Activated T-cell treated with anti-CD3 and anti-CD28 coated beads, Interleukin-2, amount 50 U/mL, for 24 hours (primary cell): ENCODE data around the gene SLFN11.
A peak's percentile ranks its signal among the peaks of the same experiment; 100 is the strongest.
"Not testable (repeated sequence)": the region's sequence is repeated elsewhere in the genome, so short reads cannot be mapped to it uniquely, and the experiment has no call there.

ENCODE experiments used
- DNase-seq: peaks from one replicate; pipeline ENCODE4 v3.0.0-alpha.2; 2020
- H3K27ac Mint-ChIP-seq: 2 replicates; pipeline ENCODE4 v1.8.0; 2020; ENCODE audit warnings: mild to moderate bottlenecking, mixed read lengths
- H3K27me3 Mint-ChIP-seq: 2 replicates; pipeline ENCODE4 v1.8.0; 2020; ENCODE audit warnings: mixed read lengths
- H3K36me3 Mint-ChIP-seq: 2 replicates; pipeline ENCODE4 v1.8.0; 2020; ENCODE audit warnings: low read depth, mixed read lengths
- H3K4me1 Mint-ChIP-seq: 2 replicates; pipeline ENCODE4 v1.8.0; 2020; ENCODE audit warnings: low read depth, mixed read lengths
- H3K4me3 Mint-ChIP-seq: 2 replicates; pipeline ENCODE4 v1.8.0; 2020; ENCODE audit warnings: mild to moderate bottlenecking, moderate library complexity, mixed read lengths
- H3K9me3 Mint-ChIP-seq: 2 replicates; pipeline ENCODE4 v1.8.0; 2020; ENCODE audit warnings: mixed read lengths

Gene SLFN11, protein sequence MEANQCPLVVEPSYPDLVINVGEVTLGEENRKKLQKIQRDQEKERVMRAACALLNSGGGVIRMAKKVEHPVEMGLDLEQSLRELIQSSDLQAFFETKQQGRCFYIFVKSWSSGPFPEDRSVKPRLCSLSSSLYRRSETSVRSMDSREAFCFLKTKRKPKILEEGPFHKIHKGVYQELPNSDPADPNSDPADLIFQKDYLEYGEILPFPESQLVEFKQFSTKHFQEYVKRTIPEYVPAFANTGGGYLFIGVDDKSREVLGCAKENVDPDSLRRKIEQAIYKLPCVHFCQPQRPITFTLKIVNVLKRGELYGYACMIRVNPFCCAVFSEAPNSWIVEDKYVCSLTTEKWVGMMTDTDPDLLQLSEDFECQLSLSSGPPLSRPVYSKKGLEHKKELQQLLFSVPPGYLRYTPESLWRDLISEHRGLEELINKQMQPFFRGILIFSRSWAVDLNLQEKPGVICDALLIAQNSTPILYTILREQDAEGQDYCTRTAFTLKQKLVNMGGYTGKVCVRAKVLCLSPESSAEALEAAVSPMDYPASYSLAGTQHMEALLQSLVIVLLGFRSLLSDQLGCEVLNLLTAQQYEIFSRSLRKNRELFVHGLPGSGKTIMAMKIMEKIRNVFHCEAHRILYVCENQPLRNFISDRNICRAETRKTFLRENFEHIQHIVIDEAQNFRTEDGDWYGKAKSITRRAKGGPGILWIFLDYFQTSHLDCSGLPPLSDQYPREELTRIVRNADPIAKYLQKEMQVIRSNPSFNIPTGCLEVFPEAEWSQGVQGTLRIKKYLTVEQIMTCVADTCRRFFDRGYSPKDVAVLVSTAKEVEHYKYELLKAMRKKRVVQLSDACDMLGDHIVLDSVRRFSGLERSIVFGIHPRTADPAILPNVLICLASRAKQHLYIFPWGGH

DNA sequence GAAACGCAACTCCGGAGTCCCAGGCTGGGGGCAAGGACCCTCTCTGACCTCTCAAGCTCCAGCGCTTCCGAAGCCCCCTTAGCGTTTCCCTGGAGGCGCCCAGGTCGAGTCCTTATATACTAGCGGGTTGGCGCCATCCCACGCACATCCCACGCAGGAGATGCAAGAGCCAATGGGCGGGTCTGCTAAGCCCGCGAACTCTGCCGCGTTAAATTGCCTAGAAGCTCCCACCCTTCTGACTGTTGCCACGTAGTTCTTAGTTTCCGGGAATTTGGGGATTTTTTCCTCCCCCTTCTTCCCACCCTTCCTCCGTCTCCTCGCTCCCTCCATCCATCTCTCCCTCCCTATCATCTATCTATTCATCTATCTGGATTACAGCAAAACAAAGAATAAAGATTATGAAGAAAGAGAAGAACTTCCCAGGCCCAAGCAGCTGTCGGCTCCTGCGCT, at the start of gene SLFN11:
Gene SLFN11, minus strand, starts transcription at position 88 of the 450 bp plus-strand sequence. CDS start 9,814 bp downstream, outside the sequence.
- DNase-seq, result peak; percentile 92
- H3K27ac Mint-ChIP-seq, result peak within 1 kb of the TSS; percentile 99
- no peaks in the 10 kb centered on the region for H3K27me3 Mint-ChIP-seq
- H3K9me3 Mint-ChIP-seq, result peaks cover 18% of the 10 kb centered on the region
- peaks cover 63% of the 10 kb centered on the region for H3K4me1 Mint-ChIP-seq
- peak within 1 kb of the TSS; percentile 96 for H3K4me3 Mint-ChIP-seq
- peaks cover 52% of the 10 kb centered on the region for H3K36me3 Mint-ChIP-seq

DNA sequence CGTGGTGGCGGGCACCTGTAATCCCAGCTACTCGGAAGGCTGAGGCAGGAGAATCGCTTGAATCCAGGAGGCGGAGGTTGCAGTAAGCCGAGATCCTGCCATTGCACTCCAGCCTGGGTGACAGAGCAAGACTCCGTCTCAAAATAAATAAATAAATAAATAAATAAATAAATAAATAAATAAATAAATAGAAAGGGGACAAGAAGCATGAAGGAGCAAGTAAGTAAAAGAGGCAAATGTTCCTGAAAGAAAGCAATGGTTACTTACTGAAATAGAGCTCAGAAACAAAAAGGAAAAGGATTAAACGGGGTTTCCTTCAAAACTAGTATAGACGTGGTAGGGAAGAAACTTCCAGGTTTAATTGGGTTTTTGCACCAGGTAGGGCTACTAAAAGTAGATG, 47.6 kb upstream of the SLFN11 start:
- not testable (repeated sequence) for H3K36me3 Mint-ChIP-seq, H3K27ac Mint-ChIP-seq, H3K4me1 Mint-ChIP-seq, H3K9me3 Mint-ChIP-seq, H3K4me3 Mint-ChIP-seq, DNase-seq, H3K27me3 Mint-ChIP-seq

DNA sequence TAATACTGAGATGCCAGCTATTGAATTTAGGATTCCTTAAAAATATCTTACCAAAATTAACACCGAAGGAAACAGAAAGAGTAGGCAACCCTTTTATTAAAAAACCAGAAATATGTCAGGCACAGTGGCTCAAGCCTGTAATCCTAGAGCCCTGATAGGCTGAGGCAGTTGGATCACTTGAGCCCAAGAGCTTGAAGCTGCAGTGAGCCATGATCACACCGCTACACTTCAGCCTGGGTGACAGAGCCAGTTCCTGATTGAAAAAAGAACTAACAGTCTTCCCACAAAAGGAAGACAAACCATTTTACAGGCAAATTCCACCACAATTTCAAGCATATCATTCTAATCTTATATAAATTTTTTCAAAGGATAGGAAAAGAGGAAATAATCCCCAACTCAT, 43.2 kb upstream of the SLFN11 start:
- Mint-ChIP-seq H3K9me3 (peaks cover 7% of the 10 kb centered on the region), H3K27ac (no peak overlapping the region), H3K36me3 (peaks cover 28% of the 10 kb centered on the region), H3K27me3 (no peaks in the 10 kb centered on the region), H3K4me1 (peaks cover 1% of the 10 kb centered on the region), H3K4me3 (no peak overlapping the region)
- no peak for DNase-seq

DNA sequence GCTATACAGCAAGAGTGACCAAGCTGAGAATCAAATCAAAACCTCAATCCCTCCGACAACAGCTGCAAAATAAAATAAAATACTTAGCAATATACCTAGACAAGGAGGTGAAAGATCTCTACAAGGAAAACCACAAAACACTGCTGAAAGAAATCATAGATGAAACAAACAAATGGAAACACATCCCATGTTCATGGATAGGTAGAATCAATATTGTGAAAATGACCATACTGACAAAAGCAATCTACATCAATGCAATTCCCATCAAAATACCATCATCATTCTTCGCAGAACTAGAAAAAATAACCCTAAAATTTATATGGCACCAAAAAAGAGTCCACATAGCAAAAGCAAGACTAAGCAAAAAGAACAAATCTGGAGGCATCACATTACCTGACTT, 41.3 kb upstream of the SLFN11 start:
- H3K9me3 Mint-ChIP-seq, H3K4me1 Mint-ChIP-seq, H3K4me3 Mint-ChIP-seq, H3K27ac Mint-ChIP-seq, DNase-seq, H3K27me3 Mint-ChIP-seq: not testable (repeated sequence)
- H3K36me3 Mint-ChIP-seq, result peaks cover 44% of the 10 kb centered on the region

DNA sequence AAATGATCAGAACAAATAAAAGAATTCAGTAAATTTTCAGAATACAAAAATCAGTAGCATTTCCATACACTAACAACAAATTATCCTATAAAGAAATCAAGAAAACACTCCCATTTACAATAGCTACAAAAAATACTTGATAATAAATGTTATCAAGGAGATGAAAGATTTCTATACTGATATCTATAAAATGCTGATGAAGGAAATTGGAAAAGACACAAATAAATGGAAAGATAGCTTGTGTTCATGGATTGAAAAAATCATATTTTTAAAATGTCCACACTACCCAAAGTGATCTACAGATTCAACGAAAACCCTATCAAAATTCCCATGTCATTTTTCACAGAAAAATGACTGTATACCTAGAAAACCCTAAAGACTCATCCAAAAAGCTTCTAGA, 40.8 kb upstream of the SLFN11 start:
- Mint-ChIP-seq H3K9me3 (peaks cover 7% of the 10 kb centered on the region), H3K27me3 (no peaks in the 10 kb centered on the region), H3K4me3 (no peak overlapping the region), H3K36me3 (peaks cover 45% of the 10 kb centered on the region), H3K4me1 (peaks cover 1% of the 10 kb centered on the region), H3K27ac (no peak overlapping the region)
- DNase-seq, result no peak

DNA sequence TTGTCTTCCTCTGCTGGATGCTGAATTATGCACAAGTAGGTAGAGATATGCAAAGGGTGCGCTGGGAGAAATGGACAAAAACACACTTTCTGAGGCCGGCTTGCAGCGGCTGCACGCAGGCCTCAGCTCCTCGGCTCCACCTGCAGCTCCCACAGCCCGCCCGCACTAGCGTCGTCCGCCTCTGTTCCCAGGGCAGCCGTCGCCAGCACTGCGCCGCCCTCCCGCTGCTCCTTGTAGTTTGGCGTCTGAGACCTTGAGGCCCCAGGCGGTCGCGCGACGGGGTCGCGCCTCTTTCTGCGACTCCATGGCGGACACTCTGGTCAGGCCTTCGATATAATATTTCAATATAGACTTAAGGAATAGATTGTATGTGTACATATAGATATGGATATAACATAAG, 34.1 kb upstream of the SLFN11 start:
- peaks cover 22% of the 10 kb centered on the region for H3K36me3 Mint-ChIP-seq

DNA sequence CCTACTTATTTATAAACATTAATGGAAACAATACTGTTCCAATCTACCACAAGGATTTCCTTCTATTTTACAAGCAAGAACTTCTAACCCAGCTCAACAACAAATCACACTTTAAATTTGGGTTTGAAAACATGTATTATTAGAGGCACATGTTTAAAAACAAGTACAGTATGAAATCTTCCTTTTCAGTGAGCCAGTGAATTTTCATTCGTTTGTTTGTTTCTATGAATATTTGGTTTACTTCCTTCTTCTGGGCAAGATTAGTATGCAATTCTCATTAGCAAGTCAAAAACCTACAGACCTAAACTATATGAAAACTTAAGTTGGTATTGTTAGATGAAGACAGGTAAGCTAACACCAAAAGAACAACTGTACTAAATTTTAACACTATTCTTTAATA, 33.1 kb upstream of the SLFN11 start:
- peaks cover 22% of the 10 kb centered on the region for H3K36me3 Mint-ChIP-seq
- DNase-seq, result no peak
- H3K27ac Mint-ChIP-seq, result no peak overlapping the region
- H3K4me1 Mint-ChIP-seq, result peaks cover 10% of the 10 kb centered on the region
- no peaks in the 10 kb centered on the region for H3K27me3 Mint-ChIP-seq
- H3K4me3 Mint-ChIP-seq, result no peak overlapping the region
- no peaks in the 10 kb centered on the region for H3K9me3 Mint-ChIP-seq

More for the DNA sequence above, 34.1 kb upstream of the SLFN11 start:
- DNase-seq, result no peak
- H3K27me3 Mint-ChIP-seq, result no peaks in the 10 kb centered on the region
- H3K9me3 Mint-ChIP-seq, result no peaks in the 10 kb centered on the region
- no peak overlapping the region for H3K4me3 Mint-ChIP-seq
- peaks cover 9% of the 10 kb centered on the region for H3K4me1 Mint-ChIP-seq
- H3K27ac Mint-ChIP-seq, result no peak overlapping the region

DNA sequence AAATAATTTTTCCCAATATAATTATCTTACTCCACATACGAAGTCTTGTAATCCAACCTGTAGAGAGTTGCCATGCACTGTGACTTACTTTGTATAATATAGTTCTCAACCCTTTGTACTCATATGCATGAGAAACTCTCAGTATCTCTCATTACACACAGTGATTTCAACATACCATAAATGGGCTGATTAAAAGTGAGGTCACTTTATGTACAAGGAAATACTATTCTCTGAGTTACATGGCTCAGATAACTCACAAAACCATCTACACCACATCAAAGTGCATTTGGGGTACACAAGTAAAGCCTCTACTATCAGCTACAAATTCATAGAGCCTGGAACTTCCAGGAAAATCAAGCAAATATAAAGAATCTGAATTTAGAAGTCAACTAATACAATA, 30.9 kb upstream of the SLFN11 start:
- Mint-ChIP-seq H3K9me3 (no peaks in the 10 kb centered on the region), H3K4me1 (peaks cover 10% of the 10 kb centered on the region), H3K27me3 (no peaks in the 10 kb centered on the region), H3K36me3 (peaks cover 6% of the 10 kb centered on the region), H3K4me3 (no peak overlapping the region), H3K27ac (no peak overlapping the region)
- DNase-seq, result no peak

DNA sequence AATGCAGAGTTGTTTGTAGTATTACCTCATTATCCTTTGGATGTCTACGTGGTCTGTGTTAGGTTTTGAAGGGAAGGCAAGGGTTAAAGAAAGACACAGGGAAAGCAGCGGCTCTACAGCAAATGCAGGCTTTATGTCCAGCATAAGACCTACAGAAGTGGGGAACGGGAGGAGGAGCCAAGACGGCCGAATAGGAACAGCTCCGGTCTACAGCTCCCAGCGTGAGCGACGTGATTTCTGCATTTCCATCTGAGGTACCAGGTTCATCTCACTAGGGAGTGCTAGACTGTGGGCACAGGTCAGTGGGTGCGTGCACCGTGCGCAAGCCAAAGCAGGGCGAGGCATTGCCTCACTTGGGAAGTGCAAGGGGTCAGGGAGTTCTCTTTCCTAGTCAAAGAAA, 20.4 kb upstream of the SLFN11 start:
- H3K9me3 Mint-ChIP-seq, H3K27me3 Mint-ChIP-seq, H3K27ac Mint-ChIP-seq, H3K36me3 Mint-ChIP-seq, H3K4me3 Mint-ChIP-seq, DNase-seq, H3K4me1 Mint-ChIP-seq: not testable (repeated sequence)

DNA sequence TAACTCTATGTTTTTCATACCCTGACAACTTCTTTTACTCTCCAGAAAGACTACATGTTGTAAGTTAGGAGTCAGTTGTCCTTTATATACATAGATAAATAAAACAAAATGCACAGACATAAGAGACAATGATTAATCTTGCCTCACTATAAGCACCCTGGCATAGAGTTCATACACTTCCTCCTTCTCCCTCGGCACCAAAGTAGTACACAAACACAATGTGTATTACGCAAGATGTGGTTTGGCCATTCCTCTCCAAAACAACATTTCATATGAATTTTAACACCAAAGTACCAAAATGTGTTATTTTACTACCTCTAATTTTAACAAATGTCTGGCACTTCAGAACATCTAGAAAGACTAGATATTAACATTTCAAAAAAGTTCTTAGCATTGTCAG, 17.2 kb upstream of the SLFN11 start:
- H3K4me3 Mint-ChIP-seq, result no peak overlapping the region
- H3K27me3 Mint-ChIP-seq, result no peaks in the 10 kb centered on the region
- H3K36me3 Mint-ChIP-seq, result no peaks in the 10 kb centered on the region
- no peak overlapping the region for H3K27ac Mint-ChIP-seq
- peaks cover 2% of the 10 kb centered on the region for H3K4me1 Mint-ChIP-seq
- H3K9me3 Mint-ChIP-seq, result no peaks in the 10 kb centered on the region
- no peak for DNase-seq

DNA sequence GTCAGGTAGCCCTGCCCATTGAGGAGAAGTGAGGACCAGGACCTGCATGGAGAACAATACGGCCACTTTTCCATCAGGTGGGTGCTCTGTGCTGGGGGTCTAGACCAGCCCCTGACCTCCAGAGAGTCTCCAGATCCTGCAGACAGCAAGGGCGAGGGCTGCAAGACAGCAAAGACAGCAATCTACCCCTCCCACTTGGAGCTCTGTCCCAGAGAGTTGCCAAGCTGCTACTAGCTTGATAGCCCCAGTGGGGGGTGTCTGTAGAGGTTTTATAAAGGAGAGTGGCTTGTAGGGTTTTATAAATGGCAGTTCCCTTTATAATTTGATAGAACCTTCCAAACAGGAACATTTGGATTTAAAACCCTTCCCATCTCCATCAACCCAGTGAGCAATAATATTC, 16.7 kb upstream of the SLFN11 start:
- Mint-ChIP-seq H3K4me1 (peaks cover 2% of the 10 kb centered on the region), H3K36me3 (no peaks in the 10 kb centered on the region), H3K4me3 (no peak overlapping the region), H3K27me3 (no peaks in the 10 kb centered on the region), H3K27ac (no peak overlapping the region), H3K9me3 (no peaks in the 10 kb centered on the region)
- DNase-seq, result no peak

DNA sequence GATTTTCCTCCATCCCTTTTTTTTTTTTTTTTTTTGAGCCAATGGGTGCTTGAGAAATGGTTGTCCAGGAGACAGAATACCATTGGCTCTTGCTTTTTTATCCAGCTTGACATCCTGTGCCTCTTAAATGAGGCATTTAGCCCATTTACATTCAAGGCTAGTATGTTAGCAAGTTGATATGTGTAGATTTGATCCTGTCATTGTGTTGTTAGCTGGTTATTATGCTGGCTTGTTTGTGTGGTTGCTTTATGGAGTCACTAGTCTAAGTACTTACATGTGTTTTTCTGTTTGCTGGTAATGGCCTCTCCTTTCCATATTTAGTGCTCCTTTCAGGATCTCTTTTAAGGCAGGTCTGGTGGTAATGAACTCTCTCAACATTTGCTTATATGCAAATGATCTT, 14.1 kb upstream of the SLFN11 start:
- Mint-ChIP-seq H3K9me3 (peaks cover 7% of the 10 kb centered on the region), H3K36me3 (no peaks in the 10 kb centered on the region), H3K4me1 (no peaks in the 10 kb centered on the region), H3K27ac (no peak overlapping the region), H3K27me3 (no peaks in the 10 kb centered on the region), H3K4me3 (no peak overlapping the region)
- DNase-seq, result no peak

DNA sequence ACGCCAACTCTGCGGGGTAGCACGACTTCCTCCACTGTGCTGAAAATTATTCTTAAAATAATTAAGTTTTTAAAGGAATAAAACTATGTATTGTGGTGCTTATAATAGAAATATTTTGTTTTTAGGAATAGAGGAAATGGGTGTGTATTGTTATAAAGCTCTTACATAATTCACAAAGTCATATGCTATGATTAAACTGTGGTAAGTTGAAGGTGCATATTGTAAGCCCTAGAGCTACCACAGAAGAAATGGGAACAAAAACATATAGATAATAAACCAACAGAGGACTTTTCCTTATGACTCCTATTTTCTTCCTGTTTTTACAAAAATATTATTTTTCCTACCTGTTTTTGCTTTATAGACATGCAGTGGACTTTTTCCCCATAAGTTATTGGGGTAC, 4.3 kb upstream of the SLFN11 start:
- peaks cover 29% of the 10 kb centered on the region for H3K4me1 Mint-ChIP-seq
- peaks cover 14% of the 10 kb centered on the region for H3K36me3 Mint-ChIP-seq
- H3K9me3 Mint-ChIP-seq, result no peaks in the 10 kb centered on the region
- no peak overlapping the region for H3K27ac Mint-ChIP-seq
- H3K4me3 Mint-ChIP-seq, result no peak overlapping the region
- DNase-seq, result no peak
- no peaks in the 10 kb centered on the region for H3K27me3 Mint-ChIP-seq

DNA sequence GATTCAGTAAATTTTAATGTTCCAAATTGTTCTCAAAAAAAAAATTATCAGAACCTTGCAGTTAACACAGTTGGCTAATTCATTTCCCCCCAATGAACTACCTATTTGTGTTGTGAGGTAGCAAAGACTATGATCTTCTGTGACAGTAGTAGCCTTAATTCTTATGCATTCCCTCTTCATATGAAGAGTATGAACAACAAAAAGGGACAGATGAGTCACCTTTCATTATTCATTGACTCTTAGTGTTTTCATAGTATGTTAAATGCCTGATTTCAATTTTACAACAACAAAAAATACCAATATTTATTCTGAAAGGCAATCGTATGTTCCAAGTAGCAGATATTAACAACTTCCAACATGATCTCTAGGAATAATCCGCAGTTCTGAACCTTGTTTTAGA, 3.6 kb upstream of the SLFN11 start:
- peaks cover 31% of the 10 kb centered on the region for H3K4me1 Mint-ChIP-seq
- H3K36me3 Mint-ChIP-seq, result peaks cover 16% of the 10 kb centered on the region
- no peaks in the 10 kb centered on the region for H3K9me3 Mint-ChIP-seq
- DNase-seq, result no peak
- no peak overlapping the region for H3K4me3 Mint-ChIP-seq
- H3K27ac Mint-ChIP-seq, result no peak overlapping the region
- no peaks in the 10 kb centered on the region for H3K27me3 Mint-ChIP-seq

DNA sequence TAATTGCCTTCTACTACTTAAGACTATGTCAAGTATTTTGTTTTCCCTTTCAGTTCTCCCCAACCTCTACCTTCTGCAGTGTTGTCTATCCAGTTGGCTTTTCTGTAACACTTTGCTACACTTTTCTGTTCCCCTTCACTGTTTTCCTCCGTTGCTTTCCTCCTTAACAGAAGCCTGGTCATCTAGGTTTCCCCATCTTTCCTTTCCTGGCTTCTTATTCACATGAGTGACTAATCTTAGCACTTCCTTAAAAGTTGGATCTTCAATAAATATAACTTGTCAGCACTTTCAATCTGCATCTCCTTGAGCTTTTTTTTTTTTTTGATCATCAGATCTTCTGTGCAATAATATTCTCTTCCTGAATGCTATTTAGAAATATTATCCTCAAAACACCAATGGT, 2.8 kb upstream of the SLFN11 start:
- Mint-ChIP-seq H3K4me1 (peaks cover 39% of the 10 kb centered on the region), H3K27ac (no peak overlapping the region), H3K4me3 (no peak overlapping the region), H3K36me3 (peaks cover 25% of the 10 kb centered on the region), H3K9me3 (peaks cover 1% of the 10 kb centered on the region), H3K27me3 (no peaks in the 10 kb centered on the region)
- DNase-seq, result no peak
